AG09319 (cell line): Measurements from ENCODE around the gene SLC9A3.

Source experiments
- DNase-seq: peaks from one replicate; pipeline ENCODE4 v3.0.0-alpha.2; 2010; ENCODE audit warnings: low read depth; ENCODE audit errors: extremely low read depth
- CTCF ChIP-seq: IDR thresholded peaks from 2 replicates; pipeline ENCODE4 v1.5.1; 2011; ENCODE audit warnings: low read depth, mild to moderate bottlenecking, inconsistent platforms, low read length, moderate library complexity

The SLC9A3 gene

DNA sequence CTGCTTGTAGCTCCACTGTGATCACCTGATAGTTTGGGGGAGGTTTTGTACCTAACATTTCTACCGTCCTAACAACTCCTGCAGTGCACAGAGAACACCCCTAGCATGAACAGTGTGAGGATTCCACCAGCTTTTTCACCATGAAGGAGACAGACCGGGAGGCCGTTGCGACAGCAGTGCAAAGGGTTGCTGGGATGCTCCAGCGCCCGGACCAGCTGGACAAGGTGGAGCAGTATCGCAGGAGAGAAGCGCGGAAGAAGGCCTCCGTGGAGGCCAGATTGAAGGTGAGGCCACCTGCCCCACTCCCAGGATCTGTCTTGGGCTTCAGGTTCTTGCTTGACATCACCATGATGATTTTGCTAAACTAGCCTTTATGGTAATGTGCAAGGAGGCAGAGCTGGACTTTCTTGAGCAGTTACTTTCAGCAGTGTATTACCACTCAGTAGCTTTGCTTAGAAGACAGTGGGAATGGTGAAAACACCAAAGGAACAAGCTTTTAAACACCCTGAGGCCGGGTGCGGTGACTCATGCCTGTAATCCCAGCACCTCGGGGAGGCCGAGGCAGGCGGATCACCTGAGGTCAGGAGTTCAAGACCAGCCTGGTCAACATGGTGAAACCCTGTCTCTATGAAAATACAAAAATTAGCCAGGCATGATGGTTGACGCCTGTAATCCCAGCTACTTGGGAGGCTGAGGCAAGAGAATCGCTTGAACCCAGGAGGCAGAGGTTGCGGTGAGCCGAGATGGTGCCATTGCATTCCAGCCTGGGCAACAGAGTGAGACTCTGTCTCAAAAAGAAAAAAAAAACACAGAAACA is 78.0 kb downstream of the SLC9A3 start:
- no peak for DNase-seq
- TF ChIP-seq CTCF, result no peak

DNA sequence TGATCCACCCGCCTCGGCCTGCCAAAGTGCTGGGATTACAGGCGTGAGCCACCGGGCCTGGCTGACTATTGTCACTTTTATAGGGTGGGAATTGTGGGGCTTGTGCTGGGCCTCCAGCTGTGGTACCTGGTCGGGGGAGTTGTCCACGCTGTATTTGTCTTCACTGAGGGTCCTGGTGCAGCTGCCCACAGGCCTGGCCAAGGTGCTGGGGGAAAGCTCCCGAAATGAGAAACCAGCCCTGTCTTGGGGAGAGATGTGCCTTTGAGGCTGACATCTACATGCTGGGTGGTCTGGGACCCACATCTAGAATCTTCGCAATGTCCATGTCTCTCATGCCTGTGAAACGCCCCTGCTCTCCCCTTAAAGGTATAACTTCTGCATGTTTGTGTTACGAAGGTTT is 78.7 kb downstream of the SLC9A3 start:
- DNase-seq, result no peak
- TF ChIP-seq CTCF, result no peak

GRCh38 chr5:444226-444625 is 80.0 kb downstream of the SLC9A3 start:
- no peak for TF ChIP-seq CTCF
- DNase-seq, result no peak

DNA sequence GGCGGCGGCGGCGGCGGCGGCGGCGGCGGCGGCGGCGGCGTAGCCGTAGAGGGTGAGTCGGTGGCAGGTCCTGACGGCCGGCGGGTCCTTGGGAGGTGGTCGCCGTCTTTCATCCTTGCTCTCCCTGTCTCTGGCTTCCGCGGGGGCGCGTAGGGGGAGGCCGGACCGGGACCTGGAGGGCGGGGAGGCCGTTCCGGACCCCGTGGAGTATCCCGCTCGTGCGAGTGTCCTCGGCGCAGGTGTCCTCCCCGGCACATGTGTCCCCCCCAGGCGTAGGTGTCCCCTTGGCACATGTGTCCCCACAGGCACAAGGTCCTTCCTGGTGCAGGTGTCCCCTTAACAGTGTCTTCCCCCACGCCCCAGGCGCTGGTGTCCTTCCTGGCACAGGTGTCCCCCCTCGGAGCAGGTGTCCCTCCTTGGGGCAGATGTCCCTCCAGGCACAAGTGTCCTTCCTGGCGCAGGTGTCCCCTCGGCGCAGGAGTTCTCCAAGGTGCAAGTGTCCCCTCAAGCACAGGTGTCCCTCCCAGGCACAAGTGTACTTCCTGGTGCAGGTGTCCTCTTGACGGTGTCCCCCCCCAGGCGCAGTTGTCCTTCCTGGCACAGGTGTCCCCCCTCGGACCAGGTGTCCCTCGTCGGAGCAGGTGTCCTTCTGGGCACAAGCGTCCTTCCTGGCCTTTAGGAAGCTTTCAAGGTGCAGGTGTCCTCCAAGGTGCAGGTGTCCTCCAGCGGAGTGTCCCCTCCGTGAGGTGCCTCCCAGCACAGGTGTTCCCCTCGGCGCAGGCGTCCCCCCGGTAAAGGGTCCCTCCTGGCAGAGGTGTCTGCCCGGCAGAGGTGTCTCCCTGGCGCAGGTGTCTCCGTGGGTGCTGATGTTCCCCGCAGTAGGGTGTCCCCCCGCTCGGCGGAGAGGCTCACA is 80.8 kb downstream of the SLC9A3 start:
- TF ChIP-seq CTCF, result no peak
- no peak for DNase-seq

DNA sequence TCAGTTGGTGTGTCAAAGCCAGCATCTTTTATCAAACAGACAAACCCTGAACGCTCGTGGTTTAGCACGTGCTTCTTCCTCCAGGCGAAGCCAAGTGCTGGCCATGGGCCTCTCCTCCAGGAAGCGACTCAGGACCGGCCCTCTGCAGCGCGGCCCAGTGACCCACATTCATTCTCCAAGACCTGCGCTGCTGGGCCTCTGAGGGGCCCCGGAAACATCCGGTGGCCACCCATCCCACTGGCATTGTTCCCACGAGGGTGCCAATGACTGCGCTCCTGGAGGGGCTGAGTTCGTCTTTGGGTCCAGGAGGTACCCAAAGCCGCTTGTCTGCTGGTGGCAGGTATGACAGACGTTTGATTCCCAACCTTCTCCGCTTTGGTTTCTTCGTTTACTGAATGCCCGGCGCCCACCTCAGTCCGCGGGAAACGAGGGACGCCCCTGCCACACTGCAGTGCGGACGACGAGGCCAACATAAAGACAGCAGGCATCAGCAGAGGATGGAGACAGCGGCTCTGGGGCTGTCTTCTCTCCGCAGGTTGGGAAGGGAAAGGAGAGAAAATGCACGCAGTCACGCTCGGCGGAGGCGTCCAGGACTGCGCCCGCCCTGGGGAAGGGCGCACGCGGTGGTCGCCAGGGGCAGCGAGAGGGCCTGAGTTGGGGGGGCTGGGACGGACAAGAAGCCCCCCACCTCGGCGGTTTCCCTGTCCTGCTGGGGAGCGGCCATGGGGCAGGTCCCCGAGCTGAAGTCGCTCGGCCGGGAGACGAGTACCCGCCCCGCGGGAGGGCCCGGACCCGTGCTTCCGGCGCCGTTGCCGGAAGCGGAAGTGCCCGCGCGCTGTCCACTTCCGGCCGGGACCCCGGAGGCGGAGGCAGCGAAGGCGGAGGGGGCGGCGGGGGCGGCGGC is 81.7 kb downstream of the SLC9A3 start, which contains the start of gene EXOC3:
TSS of gene EXOC3 (plus strand) at position 842 of the 904 bp plus-strand sequence. CDS start 3,030 bp downstream, outside the sequence.
- TF ChIP-seq CTCF, result no peak
- peak; percentile 40 for DNase-seq

DNA sequence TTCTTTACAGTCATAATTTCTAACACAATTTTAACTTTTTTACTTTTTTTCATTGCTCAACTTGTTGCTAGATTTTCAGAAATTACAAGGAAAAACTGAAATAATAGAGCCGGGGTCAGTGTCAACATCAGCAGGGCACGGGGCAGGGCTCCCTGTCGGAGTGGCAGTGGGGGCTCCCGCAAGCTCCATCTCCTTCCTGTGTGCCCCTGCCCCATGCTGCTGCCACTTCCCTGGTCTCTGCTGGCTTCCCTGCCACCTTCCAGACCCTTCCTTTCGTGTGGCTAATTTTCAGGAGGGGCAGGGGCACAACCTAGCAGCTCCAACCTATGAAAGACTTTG is 82.3 kb downstream of the SLC9A3 start:
- no peak for DNase-seq
- TF ChIP-seq CTCF, result no peak
